SW 1271 (cell line): ENCODE data around the gene PLAAT5.
"Not testable (repeated sequence)": the region's sequence is repeated elsewhere in the genome, so short reads cannot be mapped to it uniquely, and the experiment has no call there.

Experiments
- DNase-seq, 2 experiments: peaks; one replicate each; lab custom pipeline; 2025; lab: John Stamatoyannopoulos, UW

PLAAT5 gene

DNA sequence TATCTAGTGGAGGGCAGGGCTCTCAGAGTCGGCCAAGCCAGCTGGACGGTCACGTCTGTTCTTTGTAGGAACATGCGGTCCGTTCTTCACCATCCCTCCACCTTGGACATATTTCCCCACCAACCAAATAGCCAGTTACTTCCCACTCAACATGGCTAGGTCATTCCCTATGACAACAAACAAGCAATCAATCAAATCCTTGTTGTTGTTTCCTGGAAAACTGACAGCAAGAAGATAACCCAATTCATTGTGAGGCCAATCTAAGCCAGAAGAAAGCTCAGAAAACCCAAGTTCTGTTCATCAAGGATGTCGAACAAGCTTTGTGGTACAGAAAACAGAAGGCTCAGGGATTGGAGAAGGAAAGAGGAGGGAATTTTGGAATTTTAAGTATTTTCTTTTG lies 10.9 kb downstream of the PLAAT5 start:
- DNase-seq: no peak

DNA sequence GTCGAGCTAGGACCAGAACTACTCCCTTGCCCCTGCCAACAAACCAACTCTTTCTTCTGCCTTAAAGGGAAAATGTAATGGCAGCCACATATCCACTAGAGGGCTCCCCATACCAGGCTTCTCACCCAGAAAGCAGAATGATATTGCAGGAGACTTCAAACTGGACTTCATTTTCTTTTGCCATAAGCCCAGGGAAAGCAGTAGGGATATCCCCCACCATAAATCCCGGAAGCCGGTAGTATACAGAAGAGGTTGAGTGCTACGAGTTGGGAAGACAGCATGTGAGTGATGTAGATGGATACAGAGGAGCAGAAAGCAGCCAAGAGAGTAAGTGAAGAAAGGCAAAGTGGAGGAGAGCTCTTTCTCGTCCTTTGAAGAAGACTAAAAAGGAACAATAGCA lies 12.1 kb downstream of the PLAAT5 start:
- DNase-seq: peak; percentile 33 to 76

DNA sequence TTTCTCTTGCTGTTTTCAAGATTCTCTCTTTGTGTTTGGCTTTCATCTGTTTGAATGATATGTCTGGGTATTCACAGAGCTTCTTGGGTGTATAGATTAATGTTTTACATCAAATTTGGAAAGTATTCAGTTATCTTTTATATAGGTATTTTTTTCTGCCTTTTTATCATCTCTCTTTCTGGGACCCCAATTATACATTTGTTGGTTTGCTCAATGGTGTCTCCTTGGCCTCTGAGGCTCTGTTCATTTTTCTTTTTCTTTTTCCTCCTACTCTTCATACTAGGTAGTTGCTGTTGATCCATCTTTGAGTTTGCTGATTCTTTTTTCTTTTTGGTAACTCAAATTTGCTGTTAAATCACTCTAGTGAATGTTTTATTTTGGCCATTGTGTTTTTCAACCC lies 14.3 kb downstream of the PLAAT5 start:
- no peak for DNase-seq

DNA sequence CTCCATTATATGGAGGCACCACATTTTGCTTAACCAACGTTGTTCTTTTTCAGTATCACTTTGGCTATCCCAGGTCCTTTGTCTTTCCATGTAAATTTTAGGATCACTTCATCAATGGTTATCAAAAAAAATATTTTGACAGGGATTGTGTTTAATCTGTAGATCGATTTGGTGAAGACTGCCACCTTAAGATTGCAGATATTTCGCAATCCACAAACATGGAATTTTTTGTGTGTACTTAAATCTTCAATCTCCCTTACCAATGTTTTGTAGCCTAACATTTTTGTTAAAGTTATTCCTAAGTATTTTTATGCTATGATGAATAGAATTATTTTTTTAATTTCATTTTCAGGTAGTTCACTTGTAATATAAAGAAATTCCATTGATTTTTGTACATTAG lies 18.6 kb downstream of the PLAAT5 start:
- DNase-seq: no peak

DNA sequence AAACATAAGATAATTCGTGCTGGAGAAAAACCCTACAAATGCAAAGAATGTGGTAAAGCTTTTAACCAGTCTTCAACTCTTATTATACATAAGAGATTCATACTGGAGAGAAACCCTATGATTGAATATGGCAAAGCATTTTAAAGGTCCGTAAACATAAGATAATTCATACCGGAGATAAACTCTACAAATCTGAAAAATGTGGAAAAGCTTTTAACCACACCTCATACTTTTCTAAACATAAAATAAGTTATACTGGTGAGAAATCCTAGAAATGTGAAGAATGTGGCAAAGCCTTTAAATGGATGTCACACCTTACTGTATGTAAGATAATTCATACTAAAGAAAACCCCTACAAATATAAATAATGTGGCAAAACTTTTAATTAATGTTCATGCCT lies 20.7 kb downstream of the PLAAT5 start:
- DNase-seq: no peak

DNA sequence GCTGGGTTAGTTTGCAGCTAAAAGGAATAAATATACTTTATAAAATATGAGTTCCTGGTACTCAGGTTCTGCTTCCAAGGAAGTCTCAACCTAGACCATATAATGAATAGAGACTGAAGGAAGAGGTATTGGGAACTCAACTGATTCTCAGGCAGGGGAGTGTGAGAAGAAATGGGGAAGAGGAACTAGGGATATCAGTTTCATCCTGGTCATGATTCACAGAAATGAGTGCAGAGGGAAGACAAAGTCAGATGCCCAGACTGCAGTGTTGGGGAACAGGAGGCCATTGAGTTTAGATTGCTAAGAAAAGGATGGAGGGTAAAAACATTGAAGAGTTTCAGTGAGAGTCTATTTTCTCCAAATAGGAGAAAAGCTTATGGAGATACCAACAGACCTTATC lies 28.8 kb downstream of the PLAAT5 start:
- DNase-seq: no peak

DNA sequence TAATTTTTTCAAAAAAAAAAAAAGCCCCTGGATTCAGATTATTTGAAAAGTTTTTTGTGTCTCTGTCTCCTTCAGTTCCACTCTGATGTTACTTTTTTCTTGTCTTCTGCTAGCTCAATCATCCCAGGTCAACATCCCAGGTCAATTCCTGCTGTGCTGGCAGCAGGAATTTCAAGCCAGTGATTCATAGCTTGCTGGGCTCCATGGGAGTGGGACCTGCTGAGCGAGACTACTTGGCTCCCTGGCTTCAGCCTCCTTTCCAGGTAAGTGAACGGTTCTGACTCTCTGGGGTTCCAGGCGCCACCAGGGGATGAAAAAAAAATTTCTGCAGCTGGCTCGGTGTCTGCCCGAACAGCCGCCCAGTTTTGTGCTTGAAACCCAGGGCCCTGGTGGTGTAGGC lies 31.4 kb downstream of the PLAAT5 start:
- no peak for DNase-seq

DNA sequence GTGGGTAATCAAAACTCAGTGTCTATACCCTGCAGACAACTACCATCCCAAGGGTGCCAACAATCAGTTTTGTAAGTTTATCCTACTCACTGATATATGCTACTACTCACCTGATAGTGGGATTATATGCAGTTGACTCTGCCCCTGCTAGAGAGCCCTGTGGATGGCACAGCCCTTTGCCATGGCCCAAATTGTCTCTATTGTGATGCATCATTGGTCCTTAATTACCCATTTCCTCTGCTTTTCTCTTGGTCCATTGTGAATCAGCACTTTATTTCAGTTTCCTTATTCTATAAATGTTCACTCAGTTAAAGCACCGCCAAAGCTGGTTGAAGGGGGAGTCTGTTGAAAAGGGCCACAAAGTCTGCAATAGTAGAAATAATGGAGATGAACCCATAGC lies 42.3 kb downstream of the PLAAT5 start:
- DNase-seq: no peak

DNA sequence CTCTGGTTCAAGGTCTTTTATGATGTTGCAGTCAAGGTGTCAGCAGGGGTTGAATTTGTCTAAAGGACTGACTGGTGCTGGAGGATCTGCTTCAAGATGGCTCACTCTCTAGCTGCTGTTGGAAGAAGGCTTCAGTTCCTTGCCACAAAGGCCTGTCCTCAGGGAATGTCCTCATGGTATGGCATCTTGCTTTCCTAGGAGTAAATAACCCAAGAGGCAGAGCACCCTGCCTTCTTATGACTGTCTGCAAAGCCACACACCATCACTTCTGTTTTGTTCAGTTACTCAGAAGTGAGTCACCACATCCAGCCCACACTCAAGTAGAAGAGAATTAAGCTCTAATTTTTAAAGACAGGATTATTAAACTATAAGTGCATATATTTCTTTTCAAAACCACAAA lies 45.2 kb downstream of the PLAAT5 start:
- no peak for DNase-seq

DNA sequence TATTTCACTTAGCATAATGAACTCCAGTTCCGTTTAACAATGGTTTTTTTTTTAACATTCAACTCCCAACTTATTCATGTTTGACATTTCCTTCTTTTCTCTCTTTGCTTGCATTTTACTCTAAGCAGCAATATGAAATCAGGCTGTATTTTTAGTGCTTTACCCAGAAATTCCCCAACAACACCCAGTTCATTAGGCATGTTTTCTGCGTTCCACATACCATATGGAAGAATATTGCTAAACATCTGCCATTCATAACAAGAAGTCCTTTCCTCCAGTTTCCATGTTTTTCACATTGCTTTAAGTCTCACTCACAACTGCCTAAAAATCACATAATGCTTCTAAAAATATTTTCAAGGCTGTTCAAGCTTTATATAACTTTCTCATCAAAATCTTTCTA lies 45.8 kb downstream of the PLAAT5 start:
- DNase-seq: no peak

DNA sequence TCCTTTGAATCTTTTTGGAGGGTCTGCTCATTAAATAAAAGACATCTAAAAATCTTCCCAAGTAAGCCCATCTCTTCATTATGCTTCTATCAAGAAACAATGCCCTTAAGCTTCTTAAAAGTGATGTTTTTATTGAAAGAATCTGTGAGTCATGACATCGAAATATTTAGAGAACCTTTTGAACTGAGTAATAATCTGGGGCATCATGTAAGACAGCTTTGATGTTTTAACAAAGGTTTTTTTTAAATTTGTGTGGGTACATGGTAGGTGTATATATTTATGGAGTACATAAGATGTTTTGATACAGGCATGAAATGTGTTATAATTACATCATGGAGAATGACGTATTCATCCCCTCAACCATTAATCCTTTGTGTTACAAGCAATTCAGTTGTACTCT lies 46.8 kb downstream of the PLAAT5 start:
- DNase-seq: no peak

DNA sequence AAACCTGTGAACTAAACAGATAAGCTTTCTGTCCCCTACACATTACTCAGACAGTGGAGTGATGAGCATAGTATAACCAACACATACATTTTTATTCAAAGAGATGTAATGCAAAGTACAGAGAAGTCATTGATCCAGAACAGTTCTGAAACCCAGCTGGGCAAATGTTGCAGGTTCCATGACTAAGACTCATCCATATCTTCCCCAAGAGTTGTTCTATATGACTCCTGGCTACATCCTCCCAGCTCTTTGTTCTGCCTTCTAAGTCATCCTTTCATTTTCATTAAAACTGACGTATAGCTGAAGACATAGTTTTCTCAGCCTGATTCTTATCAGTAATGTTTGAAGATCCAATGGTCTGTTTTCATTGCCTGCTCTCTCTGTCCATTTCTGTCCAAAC lies 47.3 kb downstream of the PLAAT5 start:
- DNase-seq: no peak

DNA sequence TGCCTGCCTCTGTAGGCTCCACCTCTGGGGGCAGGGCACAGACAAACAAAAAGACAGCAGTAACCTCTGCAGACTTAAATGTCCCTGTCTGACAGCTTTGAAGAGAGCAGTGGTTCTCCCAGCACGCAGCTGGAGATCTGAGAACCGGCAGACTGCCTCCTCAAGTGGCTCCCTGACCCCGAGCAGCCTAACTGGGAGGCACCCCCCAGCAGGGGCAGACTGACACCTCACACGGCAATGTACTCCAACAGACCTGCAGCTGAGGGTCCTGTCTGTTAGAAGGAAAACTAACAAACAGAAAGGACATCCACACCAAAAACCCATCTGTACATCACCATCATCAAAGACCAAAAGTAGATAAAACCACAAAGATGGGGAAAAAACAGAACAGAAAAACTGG lies 55.1 kb downstream of the PLAAT5 start:
- DNase-seq: not testable (repeated sequence)

DNA sequence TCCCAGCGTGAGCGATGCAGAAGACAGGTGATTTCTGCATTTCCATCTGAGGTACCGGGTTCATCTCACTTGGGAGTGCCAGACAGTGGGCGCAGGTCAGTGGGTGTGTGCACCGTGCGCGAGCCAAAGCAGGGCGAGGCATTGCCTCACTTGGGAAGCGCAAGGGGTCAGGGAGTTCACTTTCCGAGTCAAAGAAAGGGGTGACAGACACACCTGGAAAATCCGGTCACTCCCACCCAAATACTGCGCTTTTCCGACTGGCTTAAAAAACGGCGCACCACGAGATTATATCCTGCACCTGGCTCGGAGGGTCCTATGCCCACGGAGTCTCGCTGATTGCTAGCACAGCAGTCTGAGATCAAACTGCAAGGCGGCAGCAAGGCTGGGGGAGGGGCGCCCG lies 55.6 kb downstream of the PLAAT5 start:
- DNase-seq: not testable (repeated sequence)

DNA sequence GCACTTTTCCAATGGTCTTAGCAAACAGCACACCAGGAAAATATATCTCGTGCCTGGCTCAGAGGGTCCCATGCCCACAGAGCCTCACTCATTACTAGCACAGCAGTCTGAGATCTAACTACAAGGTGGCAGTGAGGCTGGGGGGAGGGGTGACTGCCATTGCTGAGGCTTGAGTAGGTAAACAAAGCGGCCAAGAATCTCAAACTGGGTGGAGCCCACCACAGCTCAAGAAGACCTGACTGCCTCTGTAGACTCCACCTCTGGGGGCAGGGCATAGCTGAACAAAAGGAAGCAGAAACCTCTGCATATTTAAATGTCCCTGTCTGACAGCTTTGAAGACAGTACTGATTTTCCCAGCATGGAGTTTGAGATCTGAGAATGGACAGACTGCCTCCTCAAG lies 60.2 kb downstream of the PLAAT5 start:
- not testable (repeated sequence) for DNase-seq

DNA sequence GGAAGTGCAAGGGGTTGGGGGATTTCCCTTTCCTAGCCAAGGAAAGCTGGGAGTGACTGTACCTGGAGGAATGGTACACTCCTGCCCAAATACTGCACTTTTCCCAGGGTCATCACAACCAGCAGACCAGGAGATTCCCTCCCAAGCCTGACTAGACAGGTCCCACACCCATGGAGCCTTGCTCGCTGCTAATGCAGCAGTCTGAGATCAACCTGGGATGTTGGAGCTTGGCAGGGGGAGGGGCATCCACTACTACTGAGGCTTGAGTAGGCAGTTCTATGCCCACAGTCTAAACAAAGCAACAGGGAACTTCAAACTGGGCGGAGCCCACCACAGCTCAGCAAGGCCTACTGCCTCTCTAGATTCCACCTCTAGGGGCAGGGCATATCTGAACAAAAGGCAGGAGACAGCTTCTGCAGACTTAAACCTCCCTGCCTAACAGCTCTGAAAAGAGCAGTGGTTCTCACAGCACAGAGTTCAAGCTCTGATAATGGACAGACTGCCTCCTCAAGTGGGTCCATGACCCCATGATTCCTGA lies 62.9 kb downstream of the PLAAT5 start:
- no peak for DNase-seq

DNA sequence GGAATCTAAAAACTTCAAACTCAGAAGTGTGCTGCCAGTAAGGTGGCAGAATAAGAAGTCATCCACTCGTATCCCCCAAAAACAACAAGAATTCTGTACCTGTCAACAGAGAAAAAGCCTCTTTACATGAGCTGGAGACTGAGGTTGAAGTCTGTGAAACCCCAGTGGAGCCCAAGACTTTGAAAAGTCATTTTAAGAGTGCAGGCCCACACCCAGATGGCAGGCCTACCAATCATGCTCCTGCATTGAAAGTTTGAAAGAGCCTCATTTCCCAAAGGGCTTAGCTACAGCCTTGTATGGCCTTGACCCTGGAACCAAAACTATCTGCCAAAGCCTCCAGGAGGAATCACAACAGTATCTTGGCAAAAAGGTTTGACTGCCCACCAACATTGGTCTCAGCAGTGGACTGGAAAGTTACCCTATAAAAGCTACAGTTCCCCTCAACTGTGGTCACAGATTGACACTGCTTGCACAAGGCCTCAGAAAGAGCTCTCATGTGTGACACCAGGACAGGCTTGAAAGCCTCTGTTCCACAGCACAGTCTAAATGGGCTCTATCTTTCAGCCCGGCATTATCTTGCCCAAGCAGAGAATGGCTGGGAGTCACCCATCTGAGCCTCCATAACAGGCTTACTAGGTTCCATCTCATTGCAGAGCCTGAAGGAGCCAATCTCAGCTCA lies 73.7 kb downstream of the PLAAT5 start:
- DNase-seq: no peak
